Measurements from ENCODE around the gene CXCL1.

GRCh38 chr4:73843369-73843768 is 25.8 kb upstream of the CXCL1 start:
- TF ChIP-seq CTCF (IDR thresholded peaks at IDR 0.05) (no peak), POLR2A (IDR thresholded peaks at IDR 0.05) (no peak)

Data from thyroid gland (tissue), 4 donors.